Measurements from ENCODE around the gene BRICD5. TPM values are rescaled to one million over a fixed set of nuclear protein-coding genes. Genes with fewer than 3 reads are reported as not detected.

BRICD5 gene
- total RNA-seq, 1 experiment from 2014 or later: 18.6 TPM

DNA sequence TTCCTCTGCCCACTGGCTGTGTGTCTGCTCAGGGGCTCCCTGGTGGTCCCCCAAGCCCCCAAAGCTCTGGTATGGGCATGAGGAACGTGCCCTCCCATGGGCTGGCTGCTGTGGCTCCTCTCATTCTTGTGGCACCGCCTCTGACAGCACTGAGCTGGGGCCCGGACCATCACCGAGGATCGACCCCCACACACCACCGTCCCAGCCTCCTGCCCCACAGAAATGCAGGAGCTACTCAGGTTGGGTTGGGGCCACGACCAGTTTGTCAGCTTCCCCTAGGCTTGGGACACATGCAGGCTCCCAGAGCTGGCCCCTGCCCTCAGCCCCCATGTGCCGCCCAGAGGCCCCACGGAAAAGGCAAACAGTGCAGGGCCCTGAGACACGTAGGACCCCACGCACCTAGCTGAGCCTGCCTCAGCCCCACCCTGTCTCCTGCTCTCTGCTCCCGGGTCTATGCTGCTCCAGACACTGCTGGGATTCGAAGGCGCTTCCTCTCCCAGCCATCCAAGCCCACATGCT, 11.0 kb downstream of the BRICD5 start:
- TF ChIP-seq CTCF (conservative IDR thresholded peaks at IDR 0.05; ENCODE audit: low read depth, low read length) (no peak), EZH2 (IDR thresholded peaks at IDR 0.05; ENCODE audit: borderline replicate concordance, low read depth, low read length, poor library complexity, severe bottlenecking) (no peak)
- DNase-seq (ENCODE audit: low spot score): no peak
- H3K36me3 ChIP-seq (ENCODE audit: insufficient read depth, low read length, poor library complexity, severe bottlenecking): no peaks in the 10 kb centered on the region
- H3K27me3 ChIP-seq (replicated peaks; ENCODE audit: insufficient read depth, low read depth, low read length, poor library complexity): peaks cover 26% of the 10 kb centered on the region
- no TSS peak for BruUV-seq (replicated peaks)
- H3K4me3 ChIP-seq (ENCODE audit: low read depth, low read length, poor library complexity, severe bottlenecking): no peak overlapping the region
- no peaks in the 10 kb centered on the region for H3K9me3 ChIP-seq (ENCODE audit: low read depth, low read length, poor library complexity, severe bottlenecking)
- H3K27ac ChIP-seq (ENCODE audit: low read depth, low read length, poor library complexity, severe bottlenecking): no peak overlapping the region
- H3K4me1 ChIP-seq (ENCODE audit: insufficient read depth, low read length, poor library complexity, severe bottlenecking): peaks cover 7% of the 10 kb centered on the region
- intact Hi-C loops (cut with micrococcal nuclease; ENCODE audit: unreplicated experiment): no loop called here
- ChIA-PET POLR2A (ENCODE audit: low non-redundant PET) (no interaction called here), CTCF (no interaction called here)

GRCh38 chr16:2199095-2199494, 11.6 kb downstream of the BRICD5 start:
- H3K27me3 ChIP-seq (replicated peaks; ENCODE audit: insufficient read depth, low read depth, low read length, poor library complexity): peaks cover 26% of the 10 kb centered on the region
- CTCF ChIA-PET: interaction anchor here (0.6 kb wide), 1 partner anchor 10 kb away, joined by 3 read pairs; no protein-coding TSS in a partner anchor
- no TSS peak for BruUV-seq (replicated peaks)
- intact Hi-C loops (cut with micrococcal nuclease; ENCODE audit: unreplicated experiment): no loop called here
- no peak overlapping the region for H3K27ac ChIP-seq (ENCODE audit: low read depth, low read length, poor library complexity, severe bottlenecking)
- DNase-seq (ENCODE audit: low spot score): no peak
- POLR2A ChIA-PET (ENCODE audit: low non-redundant PET): no interaction called here
- H3K9me3 ChIP-seq (ENCODE audit: low read depth, low read length, poor library complexity, severe bottlenecking): no peaks in the 10 kb centered on the region
- peaks cover 7% of the 10 kb centered on the region for H3K4me1 ChIP-seq (ENCODE audit: insufficient read depth, low read length, poor library complexity, severe bottlenecking)
- no peaks in the 10 kb centered on the region for H3K36me3 ChIP-seq (ENCODE audit: insufficient read depth, low read length, poor library complexity, severe bottlenecking)
- no peak for TF ChIP-seq EZH2 (IDR thresholded peaks at IDR 0.05; ENCODE audit: borderline replicate concordance, low read depth, low read length, poor library complexity, severe bottlenecking)
- no peak for TF ChIP-seq CTCF (conservative IDR thresholded peaks at IDR 0.05; ENCODE audit: low read depth, low read length)
- no peak overlapping the region for H3K4me3 ChIP-seq (ENCODE audit: low read depth, low read length, poor library complexity, severe bottlenecking)

DNA sequence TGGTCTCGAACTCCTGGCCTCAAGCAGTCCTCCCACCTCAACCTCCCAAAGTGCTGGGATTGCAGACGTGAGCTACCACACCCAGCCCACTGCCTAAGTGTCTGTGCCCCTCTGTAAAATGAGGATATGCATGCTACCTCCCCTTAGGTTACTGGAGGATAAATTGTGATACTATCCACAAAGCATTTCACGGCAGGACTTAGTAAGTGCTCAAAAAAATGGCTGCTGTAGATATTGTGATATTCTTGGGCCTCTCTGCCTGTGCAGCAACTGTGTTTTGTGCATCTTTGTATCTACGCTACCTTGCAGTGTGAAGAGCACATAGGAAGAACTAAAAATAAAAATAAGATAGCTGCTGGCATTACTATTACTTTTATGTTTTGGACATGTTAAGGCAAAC, 12.4 kb downstream of the BRICD5 start:
- Histone ChIP-seq H3K4me1 (ENCODE audit: insufficient read depth, low read length, poor library complexity, severe bottlenecking) (peaks cover 7% of the 10 kb centered on the region), H3K27ac (ENCODE audit: low read depth, low read length, poor library complexity, severe bottlenecking) (no peak overlapping the region), H3K27me3 (replicated peaks; ENCODE audit: insufficient read depth, low read depth, low read length, poor library complexity) (peaks cover 26% of the 10 kb centered on the region), H3K4me3 (ENCODE audit: low read depth, low read length, poor library complexity, severe bottlenecking) (no peak overlapping the region), H3K9me3 (ENCODE audit: low read depth, low read length, poor library complexity, severe bottlenecking) (no peaks in the 10 kb centered on the region), H3K36me3 (ENCODE audit: insufficient read depth, low read length, poor library complexity, severe bottlenecking) (no peaks in the 10 kb centered on the region)
- DNase-seq (ENCODE audit: low spot score): no peak
- ChIA-PET POLR2A (ENCODE audit: low non-redundant PET) (no interaction called here), CTCF (interaction anchor here (0.6 kb wide), 1 partner anchor 9 kb away, joined by 3 read pairs; no protein-coding TSS in a partner anchor)
- no TSS peak for BruUV-seq (replicated peaks)
- TF ChIP-seq CTCF (conservative IDR thresholded peaks at IDR 0.05; ENCODE audit: low read depth, low read length) (no peak), EZH2 (IDR thresholded peaks at IDR 0.05; ENCODE audit: borderline replicate concordance, low read depth, low read length, poor library complexity, severe bottlenecking) (no peak)
- intact Hi-C loops (cut with micrococcal nuclease; ENCODE audit: unreplicated experiment): no loop called here
